Right lobe of liver (tissue), 4 donors: ENCODE data around the gene OGFOD3.

ENCODE experiments used
- CTCF ChIP-seq, 4 donors: fragments of 200-600 bp in 3 of 4; fragments of 450-650 bp in 1 of 4; IDR thresholded peaks; one replicate each; pipeline versions ENCODE4 v1.5.1 to v1.8.0; 2016 to 2022; ENCODE audit warnings: antibody characterized with exemption in 4 of 4, mild to moderate bottlenecking in 2 of 4
- POLR2A ChIP-seq: fragments of 450-650 bp; IDR thresholded peaks from one replicate; pipeline ENCODE4 v1.6.1; 2017; ENCODE audit warnings: antibody characterized with exemption, mild to moderate bottlenecking
- donor health status: DM: no; HTN: no; CAD: no.
- donor health status: DM: no; HTN: no; CAD: no.
- donor health status: DM: no; HTN: yes; CAD: no.

GRCh38 chr17:82342361-82343079 lies 75.9 kb downstream of the OGFOD3 start:
- no peak for TF ChIP-seq CTCF (IDR thresholded peaks at IDR 0.05)
- no peak for TF ChIP-seq POLR2A
